Activated effector memory CD4-positive, alpha-beta T cell treated with anti-CD3 and anti-CD28 coated beads, Interleukin-2, amount 50 U/mL, for 16 hours (primary cell): Measurements from ENCODE around the gene FCHSD2.
A peak's percentile ranks its signal among the peaks of the same experiment; 100 is the strongest.
"Not testable (repeated sequence)": the region's sequence is repeated elsewhere in the genome, so short reads cannot be mapped to it uniquely, and the experiment has no call there.

ENCODE experiments used
- DNase-seq: peaks from one replicate; pipeline ENCODE4 v3.0.0-alpha.2; 2020

Gene FCHSD2

GRCh38 chr11:73002214-73002613 is 139.9 kb downstream of the FCHSD2 start:
- no peak for DNase-seq

GRCh38 chr11:73001615-73002014 is 140.5 kb downstream of the FCHSD2 start:
- DNase-seq: no peak

GRCh38 chr11:72998676-72999075 is 143.4 kb downstream of the FCHSD2 start:
- no peak for DNase-seq

- DNase-seq: no peak
Measured at GRCh38 chr11:72996959-72997358, 145.2 kb downstream of the FCHSD2 start.

- no peak for DNase-seq
Measured at GRCh38 chr11:72989727-72990126, 152.4 kb downstream of the FCHSD2 start.

- DNase-seq: no peak
Measured at GRCh38 chr11:72988821-72989220, 153.3 kb downstream of the FCHSD2 start.

- no peak for DNase-seq
Measured at GRCh38 chr11:72985645-72986044, 156.5 kb downstream of the FCHSD2 start.

- DNase-seq: no peak
Measured at GRCh38 chr11:72984453-72985077, 157.6 kb downstream of the FCHSD2 start.

- DNase-seq: no peak
Measured at GRCh38 chr11:72983560-72983959, 158.6 kb downstream of the FCHSD2 start.

- no peak for DNase-seq
Measured at GRCh38 chr11:72981971-72982685, 160.0 kb downstream of the FCHSD2 start.

GRCh38 chr11:72981080-72981479 is 161.0 kb downstream of the FCHSD2 start:
- no peak for DNase-seq

GRCh38 chr11:72977782-72978181 is 164.3 kb downstream of the FCHSD2 start:
- not testable (repeated sequence) for DNase-seq

GRCh38 chr11:72976522-72976892 is 165.6 kb downstream of the FCHSD2 start:
- DNase-seq: not testable (repeated sequence)

GRCh38 chr11:72975778-72976521 is 166.2 kb downstream of the FCHSD2 start:
- DNase-seq: no peak

GRCh38 chr11:72974487-72975205 is 167.5 kb downstream of the FCHSD2 start:
- DNase-seq: no peak

GRCh38 chr11:72972496-72973128 is 169.5 kb downstream of the FCHSD2 start:
- no peak for DNase-seq

- DNase-seq: no peak
Measured at GRCh38 chr11:72971192-72971967, 170.7 kb downstream of the FCHSD2 start.

- peak; percentile 63 for DNase-seq
Measured at GRCh38 chr11:72970557-72971118, 171.5 kb downstream of the FCHSD2 start.

GRCh38 chr11:72969894-72970335 is 172.2 kb downstream of the FCHSD2 start:
- no peak for DNase-seq

GRCh38 chr11:72968390-72968789 is 173.7 kb downstream of the FCHSD2 start:
- no peak for DNase-seq

GRCh38 chr11:72965672-72966071 is 176.4 kb downstream of the FCHSD2 start:
- no peak for DNase-seq

GRCh38 chr11:72962717-72963116 is 179.4 kb downstream of the FCHSD2 start:
- DNase-seq: no peak
